Stimulated activated CD4-positive, alpha-beta T cell treated with anti-CD3 and anti-CD28 coated beads, Interleukin-1b, Interleukin-23, amount 100 ng/mL, for 4 hours (primary cell): Measurements from ENCODE around the gene PTPRG.
"Not testable (repeated sequence)": the region's sequence is repeated elsewhere in the genome, so short reads cannot be mapped to it uniquely, and the experiment has no call there.

Experiments
- DNase-seq, 2 donors: peaks; one replicate each; pipeline ENCODE4 v3.0.0-alpha.2; 2020; ENCODE audit warnings: low read depth in 2 of 2

Gene PTPRG

GRCh38 chr3:61561374-61562041 is at the start of gene PTPRG:
Gene PTPRG, plus strand, starts transcription at chr3:61561571. Its CDS starts 717 bp downstream, at chr3:61562288.
- no peak for DNase-seq

- no peak for DNase-seq
These were observed 42.8 kb upstream of the PTPRG start for GRCh38 chr3:61518590-61518989.

- no peak for DNase-seq
These were observed 40.3 kb upstream of the PTPRG start for GRCh38 chr3:61520966-61521628.

- no peak for DNase-seq
These were observed 39.3 kb upstream of the PTPRG start for GRCh38 chr3:61522060-61522459.

GRCh38 chr3:61522626-61523025 is 38.7 kb upstream of the PTPRG start:
- DNase-seq, result no peak

- no peak for DNase-seq
These were observed 36.4 kb upstream of the PTPRG start for GRCh38 chr3:61524933-61525332.

- no peak for DNase-seq
These were observed 35.1 kb upstream of the PTPRG start for GRCh38 chr3:61526308-61526707.

GRCh38 chr3:61527011-61527410 is 34.4 kb upstream of the PTPRG start:
- no peak for DNase-seq

GRCh38 chr3:61530355-61530754 is 31.0 kb upstream of the PTPRG start:
- no peak for DNase-seq

GRCh38 chr3:61531528-61531927 is 29.8 kb upstream of the PTPRG start:
- no peak for DNase-seq

- no peak for DNase-seq
These were observed 28.5 kb upstream of the PTPRG start for GRCh38 chr3:61532739-61533500.

- DNase-seq, result no peak
These were observed 25.5 kb upstream of the PTPRG start for GRCh38 chr3:61535826-61536225.

- no peak for DNase-seq
These were observed 24.0 kb upstream of the PTPRG start for GRCh38 chr3:61537366-61537765.

- DNase-seq, result no peak
These were observed 22.9 kb upstream of the PTPRG start for GRCh38 chr3:61538486-61538885.

- DNase-seq, result no peak
These were observed 19.7 kb upstream of the PTPRG start for GRCh38 chr3:61541694-61542093.

GRCh38 chr3:61545716-61546115 is 15.7 kb upstream of the PTPRG start:
- no peak for DNase-seq

- no peak for DNase-seq
These were observed 13.7 kb upstream of the PTPRG start for GRCh38 chr3:61547625-61548024.

GRCh38 chr3:61552704-61553103 is 8.7 kb upstream of the PTPRG start:
- not testable (repeated sequence) for DNase-seq

GRCh38 chr3:61559136-61559731 is 2.1 kb upstream of the PTPRG start:
- DNase-seq, result no peak

- DNase-seq, result no peak
These were observed 626 bp upstream of the PTPRG start for GRCh38 chr3:61560517-61561373.

- no peak for DNase-seq
These were observed 810 bp downstream of the PTPRG start for GRCh38 chr3:61562042-61562720.
